Sciatic nerve (tissue), 2 donors: ENCODE measurements around the gene OCRL. TPM values are rescaled to one million over a fixed set of nuclear protein-coding genes. Genes with fewer than 3 reads are reported as not detected.

Source experiments
- ATAC-seq: fragments of 200-7000 bp; cut with Tn5 transposase; one replicate; pipeline ENCODE4 v1.9.1; 2020; ENCODE audit warnings: mild to moderate bottlenecking, moderate library complexity
- DNase-seq: peaks from one replicate; pipeline ENCODE4 v3.0.0-alpha.2; 2020; ENCODE audit warnings: low spot score
- intact Hi-C: fragments of 100-400 bp; cut with DNase I; formaldehyde crosslinking; loops from one replicate; pipeline ENCODE4 v1.14.2; 2022
- total RNA-seq: library from RNA; stranded (reverse); fragmentation: NEBNext Ultra II Directional; extraction: Animal tissue kit (Norgen Biotek cat#: 25700); gene quantifications from one replicate; pipeline ENCODE4 v1.2.1, GENCODE V29; 2021
- donor health status: DM: no; HTN: no; CAD: no.
- donor health status: DM: no; HTN: no; CAD: no.

OCRL gene
- total RNA-seq, 1 donor from 2014 or later: 21.4 TPM

DNA sequence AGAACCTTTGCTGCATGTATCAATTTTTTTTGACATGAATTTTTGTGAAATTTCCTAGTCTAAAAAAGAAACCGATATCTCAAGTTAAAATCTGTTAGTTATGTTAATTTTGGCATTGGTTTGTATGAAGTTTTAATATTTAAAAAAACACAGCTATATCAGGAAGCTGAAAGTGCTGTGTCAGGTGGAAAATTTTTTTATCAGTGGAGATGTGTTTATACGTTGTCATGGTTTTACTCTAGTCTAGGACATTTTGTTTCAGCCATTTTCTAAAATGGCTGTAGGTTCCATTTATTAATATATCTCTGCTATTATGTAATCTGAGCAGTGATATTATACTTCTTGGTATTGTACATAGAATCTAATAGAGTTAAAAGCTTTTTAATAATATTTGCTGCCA is 34.2 kb downstream of the OCRL start:
- ATAC-seq (no peak), DNase-seq (no peak)
- intact Hi-C loops: no loop called here

DNA sequence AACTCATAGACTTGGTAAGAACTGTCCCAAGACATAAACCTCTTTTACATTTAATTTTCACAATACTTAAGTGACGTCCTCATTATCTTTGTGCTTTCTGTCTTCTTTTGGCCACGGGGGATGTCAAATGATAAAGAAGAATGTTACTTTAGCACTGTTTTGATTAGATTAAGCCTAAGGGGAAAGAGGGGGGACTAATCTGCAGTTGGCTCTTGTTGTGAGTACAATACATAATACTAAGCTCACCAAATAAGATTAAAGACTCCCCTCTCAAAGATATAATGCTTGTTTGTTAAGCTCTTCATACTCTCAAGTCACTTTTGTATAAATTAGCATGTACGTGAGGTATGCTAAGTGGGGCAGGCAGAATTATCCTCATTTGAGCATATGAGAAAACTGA is 36.5 kb downstream of the OCRL start:
- intact Hi-C loops: no loop called here
- DNase-seq: no peak
- ATAC-seq: no peak

DNA sequence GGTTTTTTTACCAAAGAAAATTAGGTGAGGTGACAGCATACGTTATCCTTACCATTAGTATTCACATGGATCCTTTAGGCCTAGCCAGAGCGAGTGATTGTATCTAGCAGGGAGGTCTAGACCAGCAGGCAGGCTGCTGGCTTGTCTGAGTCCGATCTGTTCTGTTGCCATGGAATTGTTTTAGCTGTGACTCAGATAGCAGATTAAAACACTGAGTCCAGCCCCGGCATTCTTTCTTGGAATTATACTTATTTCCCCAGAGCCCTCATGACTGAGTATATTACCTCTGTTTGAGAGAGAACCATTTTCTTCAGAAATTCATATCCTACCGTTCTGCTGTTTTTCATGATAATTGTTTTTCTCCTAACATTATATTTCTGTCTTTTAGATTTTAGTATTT is 37.4 kb downstream of the OCRL start:
- DNase-seq: no peak
- intact Hi-C loops: no loop called here
- ATAC-seq: peak; percentile 93

DNA sequence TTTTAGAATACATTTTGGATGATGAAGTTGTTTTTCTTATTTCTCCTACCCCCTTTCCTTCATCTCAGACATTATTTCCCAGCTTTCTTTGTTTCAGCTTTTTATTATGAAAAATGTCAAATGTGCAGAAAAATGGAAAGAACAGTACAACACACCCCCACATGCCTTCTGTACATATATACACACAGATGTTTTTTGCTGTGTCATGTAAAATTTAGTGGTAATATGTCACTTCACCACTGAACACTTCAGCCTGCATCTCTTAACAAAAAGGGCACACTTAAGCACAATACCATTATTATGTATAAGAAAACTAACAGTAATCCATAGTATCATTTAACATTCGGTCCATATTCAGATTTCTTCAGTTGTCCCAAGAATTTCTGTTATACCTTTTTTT is 37.8 kb downstream of the OCRL start:
- intact Hi-C loops: no loop called here
- ATAC-seq: no peak
- no peak for DNase-seq

DNA sequence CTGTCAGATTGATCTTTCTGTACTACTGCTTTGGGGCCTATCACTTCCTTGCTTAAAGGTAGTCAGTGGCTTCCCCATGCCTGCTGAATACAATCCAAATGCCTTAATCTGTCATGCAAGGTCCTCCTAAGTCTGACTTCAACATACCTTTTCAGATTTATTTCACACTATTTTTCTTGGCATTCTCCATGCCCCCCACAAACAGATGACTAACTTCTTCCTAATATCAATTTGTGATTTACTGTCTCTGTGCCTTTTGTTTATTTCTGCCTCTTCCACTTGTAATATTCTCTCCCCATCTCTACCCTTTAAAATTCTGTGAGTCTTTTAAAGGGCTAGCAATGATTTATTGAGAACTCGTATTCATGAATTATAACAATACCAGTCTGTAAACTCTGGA is 41.8 kb downstream of the OCRL start:
- no peak for DNase-seq
- intact Hi-C loops: no loop called here
- ATAC-seq: no peak

DNA sequence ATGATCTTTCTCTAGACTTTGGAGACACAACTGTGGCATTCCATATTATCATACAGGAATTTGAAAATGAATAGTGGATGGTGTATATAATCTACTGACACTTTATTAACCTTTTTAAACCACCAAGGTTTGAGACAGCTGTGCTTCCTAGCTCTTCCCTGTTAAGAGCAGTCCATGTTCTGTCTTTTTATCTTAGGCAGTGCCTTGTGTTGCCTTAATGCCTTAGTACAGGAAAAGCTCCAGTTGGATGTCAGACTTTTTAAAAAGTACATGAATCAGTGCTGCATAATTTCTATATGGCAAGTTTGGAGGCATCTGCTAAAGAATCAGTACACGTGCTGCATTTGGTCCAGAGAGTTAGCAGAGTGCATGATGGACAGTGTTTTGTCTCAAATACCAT is 45.1 kb downstream of the OCRL start:
- ATAC-seq (no peak), DNase-seq (no peak)
- intact Hi-C loops: no loop called here

DNA sequence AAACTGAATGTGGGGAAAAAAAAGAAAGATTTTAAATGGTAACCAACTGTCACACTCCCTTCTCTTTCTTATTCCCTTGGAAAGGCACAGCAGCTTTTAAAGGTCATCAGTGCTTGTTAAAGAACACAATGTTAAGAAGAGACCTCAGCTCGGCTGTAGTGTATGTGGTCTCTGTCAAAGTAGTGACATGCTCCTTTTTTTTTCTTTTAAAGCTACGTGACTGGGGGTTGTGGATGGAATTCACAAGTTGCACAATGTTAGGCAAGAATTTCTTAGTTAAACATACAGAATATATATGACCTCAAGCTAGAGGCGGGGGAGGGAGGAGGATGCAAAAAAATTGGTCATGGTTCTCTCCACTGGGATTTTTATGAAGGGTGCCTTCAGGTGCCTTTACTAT is 45.6 kb downstream of the OCRL start:
- ATAC-seq: no peak
- intact Hi-C loops: no loop called here
- no peak for DNase-seq

DNA sequence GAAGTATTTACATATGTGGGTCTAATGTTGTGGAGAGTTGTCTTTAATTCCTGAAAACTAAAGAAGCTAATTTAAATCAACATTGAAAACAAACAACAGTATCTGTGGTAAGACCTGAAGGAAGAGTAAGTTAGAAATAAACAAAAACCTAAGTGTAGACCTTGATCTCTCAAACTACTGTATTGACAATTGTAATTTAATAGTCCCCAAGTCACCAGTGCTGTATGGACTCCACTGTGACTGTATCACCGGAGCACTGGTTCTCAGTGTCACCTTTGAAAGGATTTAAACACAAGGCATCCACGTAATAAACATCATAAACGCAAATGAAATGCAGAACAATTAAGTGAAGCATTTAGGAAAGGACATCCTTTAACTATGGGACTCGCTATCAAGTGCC is 46.4 kb downstream of the OCRL start:
- ATAC-seq (no peak), DNase-seq (no peak)
- intact Hi-C loops: no loop called here

DNA sequence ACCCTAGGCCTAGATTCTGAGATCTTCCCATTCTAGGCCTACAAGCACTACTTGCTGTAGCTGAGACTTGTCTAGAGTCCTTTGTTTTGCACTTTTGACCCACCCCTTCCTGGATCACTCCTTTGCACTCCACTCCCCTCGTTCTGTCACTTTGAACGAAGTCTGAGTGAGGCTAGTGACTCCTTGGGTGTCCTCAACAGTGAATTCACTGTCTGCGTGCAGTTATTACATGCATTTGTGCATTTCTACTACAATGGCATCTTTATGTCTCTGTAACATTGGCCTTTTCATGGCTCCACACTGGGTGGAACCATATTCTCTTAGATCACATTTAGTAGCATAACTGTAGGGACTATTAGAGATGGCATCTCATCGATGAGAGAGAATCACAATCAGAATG is 50.5 kb downstream of the OCRL start:
- intact Hi-C loops: no loop called here
- no peak for DNase-seq
- ATAC-seq: no peak

DNA sequence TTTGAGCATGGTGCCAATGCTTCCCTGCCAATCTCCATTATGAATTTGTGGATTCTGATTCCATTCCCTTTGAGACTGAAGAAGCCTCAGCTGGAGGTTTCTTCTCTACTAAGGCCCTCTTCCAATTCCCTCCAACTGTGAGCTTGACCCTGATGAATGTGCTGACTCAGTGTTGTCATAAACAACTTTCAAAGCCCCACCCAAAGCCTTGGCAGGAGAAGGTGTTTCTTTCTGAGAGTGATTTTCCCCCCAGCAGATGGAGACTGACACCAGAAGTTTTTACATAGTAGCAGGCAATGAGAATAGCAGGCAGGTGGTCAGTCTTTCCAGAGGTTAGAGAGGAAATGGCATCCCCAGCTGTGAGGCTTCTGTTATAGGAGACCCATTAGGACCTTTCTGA is 53.1 kb downstream of the OCRL start:
- DNase-seq: no peak
- peak; percentile 81 for ATAC-seq
- intact Hi-C loops: no loop called here

DNA sequence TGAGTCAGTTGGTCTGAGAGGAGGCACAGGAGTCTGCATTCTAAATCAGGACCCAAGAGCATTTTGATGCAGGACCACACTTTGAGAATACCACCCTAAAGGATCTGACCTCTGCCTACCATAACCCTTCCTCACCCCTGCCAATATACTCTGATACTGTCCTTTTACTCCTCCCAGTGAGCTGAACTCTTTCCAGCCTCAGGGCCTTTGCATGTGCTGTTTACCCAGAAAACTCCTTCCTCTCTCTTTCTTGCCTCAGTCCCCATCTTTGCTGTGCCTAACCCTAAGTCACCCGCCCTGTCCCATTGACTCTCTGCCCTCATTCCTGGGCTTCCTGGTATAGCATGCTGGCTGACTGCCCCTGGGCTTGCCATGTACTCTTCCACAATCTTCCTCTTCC is 54.7 kb downstream of the OCRL start:
- DNase-seq: no peak
- intact Hi-C loops: no loop called here
- no peak for ATAC-seq

DNA sequence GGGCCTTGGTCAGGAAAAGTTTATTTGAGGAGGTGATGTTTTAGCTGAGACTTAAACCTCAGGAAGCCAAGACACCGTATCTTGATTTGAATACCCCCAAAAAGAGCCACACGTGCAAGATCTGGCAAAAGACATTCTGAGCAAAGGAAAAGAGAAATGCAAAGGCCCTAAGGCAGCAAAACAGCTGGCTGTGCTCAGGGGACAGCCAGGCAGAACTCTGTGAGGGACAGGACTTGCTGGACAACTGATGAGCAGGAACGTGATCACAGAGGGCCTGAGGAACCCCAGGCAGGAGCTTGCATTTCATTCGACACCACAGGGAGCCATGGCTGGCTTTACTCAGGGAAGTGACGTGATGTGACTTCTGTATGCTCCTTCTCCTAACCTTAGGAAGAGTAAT is 56.0 kb downstream of the OCRL start:
- DNase-seq (no peak), ATAC-seq (no peak)
- intact Hi-C loops: no loop called here

DNA sequence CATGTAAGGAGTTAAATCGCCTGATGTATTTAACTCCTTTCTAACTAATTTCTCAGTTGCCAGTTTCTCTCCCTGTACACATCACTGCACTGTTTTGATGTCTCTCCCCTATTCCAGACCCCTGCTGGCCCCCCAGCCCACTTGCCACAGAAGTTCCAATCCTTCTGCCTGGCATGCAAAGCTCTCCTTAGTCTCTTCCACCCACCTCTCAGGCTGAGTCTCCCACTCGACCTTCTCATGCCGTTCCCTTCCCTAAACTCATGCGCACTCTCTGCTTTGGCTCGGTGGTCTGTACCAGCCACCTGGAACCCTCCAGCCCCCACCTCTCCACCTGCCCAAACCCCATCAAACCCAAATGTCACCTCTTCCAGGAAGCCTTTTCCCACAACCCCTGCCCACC is 57.8 kb downstream of the OCRL start:
- intact Hi-C loops: no loop called here
- no peak for ATAC-seq
- DNase-seq: no peak

DNA sequence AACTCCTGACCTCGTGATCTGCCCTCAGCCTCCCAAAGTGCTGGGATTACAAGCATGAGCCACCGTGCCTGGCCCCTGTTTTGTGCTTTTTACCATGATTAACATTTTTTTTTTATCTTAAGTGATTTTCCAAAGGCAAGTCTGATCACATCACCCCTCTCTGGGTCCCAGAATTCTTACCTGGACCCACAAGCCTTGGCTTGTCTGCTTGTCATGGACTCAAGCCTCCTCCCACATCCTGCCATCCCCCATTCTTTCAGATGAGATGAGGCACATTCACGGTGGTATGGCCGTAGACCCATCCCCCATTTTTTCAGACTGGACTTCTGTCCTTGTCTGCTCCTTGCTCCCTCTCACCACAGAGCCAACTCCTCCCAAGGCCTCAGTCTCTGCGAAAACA is 59.4 kb downstream of the OCRL start:
- ATAC-seq: no peak
- intact Hi-C loops: no loop called here

DNA sequence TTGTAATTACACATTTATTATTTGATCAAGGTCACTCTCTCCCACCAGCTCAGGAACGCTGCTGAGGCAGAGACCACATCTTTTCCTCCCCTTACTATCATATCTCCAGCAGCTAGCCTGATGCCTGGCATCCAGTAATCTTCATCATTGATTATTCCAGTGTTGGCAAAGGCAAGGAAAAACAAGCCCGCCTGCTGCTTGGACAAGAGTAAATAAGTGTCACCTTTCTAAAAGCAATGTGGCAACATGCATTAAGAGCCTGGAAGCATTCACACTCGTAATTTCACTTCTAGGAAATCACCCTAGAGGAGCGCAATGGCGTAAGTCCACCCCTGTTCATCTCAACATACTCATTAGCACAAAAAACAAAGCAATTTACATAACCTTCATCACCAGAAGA is 59.9 kb downstream of the OCRL start:
- no peak for DNase-seq
- ATAC-seq: no peak
- intact Hi-C loops: loop anchor here (10.0 kb wide), 1 partner anchor 135 kb away; the partner anchor contains the start of gene XPNPEP2

More for the DNA sequence above, 59.4 kb downstream of the OCRL start:
- DNase-seq: no peak

DNA sequence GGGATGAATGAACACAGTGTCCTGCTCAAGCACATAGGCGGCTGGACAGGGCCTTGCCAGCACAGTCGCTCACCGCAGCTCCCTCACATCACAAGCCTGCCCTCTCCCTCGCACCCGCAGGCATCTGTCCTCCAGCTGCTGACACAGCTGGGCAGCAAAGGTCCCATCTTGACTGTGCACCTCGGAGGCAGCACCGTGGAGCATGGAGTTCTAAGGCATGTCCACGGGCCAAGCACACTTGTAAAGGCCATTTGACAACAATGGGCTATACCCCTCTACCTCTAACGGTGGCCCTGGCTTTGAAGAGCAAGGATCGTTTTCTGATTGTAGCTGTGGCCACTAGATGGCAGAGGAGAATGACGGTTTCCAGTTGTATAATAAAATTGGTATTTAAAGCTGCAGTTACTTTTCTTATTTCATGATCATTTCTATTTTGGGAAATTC is 60.9 kb downstream of the OCRL start:
- intact Hi-C loops: loop anchor here (10.0 kb wide), 1 partner anchor 134 kb away; the partner anchor contains the start of gene XPNPEP2
- DNase-seq (peak; percentile 67), ATAC-seq (peak; percentile 83)

DNA sequence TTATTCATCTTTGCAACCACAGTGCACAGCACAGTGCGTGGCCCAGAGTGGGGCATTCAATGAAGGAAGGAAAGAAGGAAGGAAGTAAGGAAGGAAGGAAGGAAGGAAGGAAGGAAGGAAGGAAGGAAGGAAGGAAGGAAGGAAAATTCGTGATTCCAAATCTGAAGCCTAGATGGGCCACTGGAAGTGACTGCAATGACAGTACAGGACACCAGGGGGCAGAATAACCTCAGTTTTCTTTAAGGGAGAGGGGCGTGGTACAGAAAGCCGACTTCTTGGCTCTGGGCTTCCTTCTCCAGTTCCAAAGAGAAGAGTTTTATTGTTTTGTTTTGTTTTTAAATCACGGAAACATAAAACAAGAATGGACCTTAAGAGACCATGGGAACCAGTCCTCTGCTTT is 66.9 kb downstream of the OCRL start:
- DNase-seq: peak; percentile 75
- intact Hi-C loops: loop anchor here (10.0 kb wide), 1 partner anchor 128 kb away; the partner anchor contains the start of gene XPNPEP2
- peak; percentile 76 for ATAC-seq

DNA sequence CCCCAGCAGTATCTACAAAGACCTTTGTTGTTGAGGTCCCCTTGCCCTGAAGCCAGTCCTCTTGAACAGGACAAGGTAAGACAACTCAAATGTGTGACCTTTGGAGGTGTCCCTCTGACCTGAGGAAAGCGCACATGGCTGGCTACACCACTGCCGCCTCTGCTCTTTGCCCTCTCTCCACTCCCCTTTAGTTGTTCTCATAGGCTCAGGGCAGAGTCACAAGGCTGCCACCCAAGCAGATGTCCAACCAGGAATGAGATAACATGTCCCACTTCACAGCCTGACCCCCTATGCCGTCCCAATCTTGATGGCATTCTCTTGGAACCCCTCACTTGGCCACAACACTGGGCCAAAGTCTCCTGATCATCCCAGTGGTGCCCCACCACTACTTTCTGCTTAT is 68.4 kb downstream of the OCRL start:
- ATAC-seq: no peak
- DNase-seq: no peak
- intact Hi-C loops: loop anchor here (10.0 kb wide), 1 partner anchor 126 kb away; the partner anchor contains the start of gene XPNPEP2

DNA sequence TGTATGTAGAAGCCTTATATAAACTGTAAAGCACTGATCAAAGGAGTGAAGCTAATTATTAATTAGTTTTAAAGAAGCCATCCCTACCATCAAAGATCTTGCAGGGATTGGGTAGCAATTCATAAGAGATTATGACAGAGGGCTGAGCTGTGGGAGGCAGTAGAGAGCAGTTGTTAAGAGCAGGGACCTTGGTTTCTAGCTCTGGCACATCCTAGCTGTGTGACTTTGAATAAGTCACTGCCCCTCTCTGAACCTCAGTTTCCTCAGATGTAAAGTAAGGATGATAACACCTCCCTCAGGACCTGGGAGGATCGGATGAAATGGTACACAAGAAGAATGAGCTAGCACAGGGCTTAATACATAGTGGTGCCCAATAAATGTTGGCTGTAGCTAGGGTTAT is 69.3 kb downstream of the OCRL start:
- intact Hi-C loops: loop anchor here (10.0 kb wide), 1 partner anchor 125 kb away; the partner anchor contains the start of gene XPNPEP2
- DNase-seq: no peak
- no peak for ATAC-seq

DNA sequence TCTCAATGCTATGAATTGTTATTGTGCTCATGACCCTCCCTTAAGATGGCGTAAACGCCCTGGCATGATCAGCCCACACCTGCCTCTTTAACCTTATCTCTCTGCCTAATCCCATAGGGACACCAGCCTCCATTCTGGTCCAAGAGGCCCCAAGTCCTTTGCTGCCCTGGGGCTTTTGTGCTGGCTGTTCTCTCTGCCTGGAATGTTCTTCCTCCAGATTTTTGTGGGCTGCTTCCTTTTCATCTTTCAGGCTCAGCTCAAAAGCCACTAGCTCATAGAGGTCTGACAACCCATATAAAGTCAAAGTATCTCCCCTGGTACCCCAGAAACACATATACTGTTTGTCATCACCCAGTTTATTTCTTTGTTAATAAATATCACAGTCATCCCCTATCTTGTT is 72.3 kb downstream of the OCRL start:
- no peak for DNase-seq
- intact Hi-C loops: no loop called here
- no peak for ATAC-seq

DNA sequence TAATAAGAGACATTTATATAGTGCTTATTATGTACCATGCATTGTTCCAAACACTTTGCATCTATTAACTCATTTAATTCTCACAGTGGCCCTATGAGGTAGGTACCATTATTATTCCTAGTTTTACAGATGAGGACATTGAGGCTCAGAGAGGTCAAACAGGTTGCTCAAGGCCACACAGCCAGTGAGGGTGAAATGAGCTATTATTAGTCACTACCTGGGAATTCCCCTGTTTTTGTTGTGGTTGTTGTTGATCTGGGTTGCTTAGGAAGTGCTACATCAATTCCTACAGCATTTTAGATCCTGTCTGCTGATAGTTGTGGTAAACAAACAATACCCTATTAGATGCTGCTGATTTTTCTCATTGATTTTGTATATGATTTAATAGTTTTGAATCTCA is 73.5 kb downstream of the OCRL start:
- ATAC-seq (no peak), DNase-seq (no peak)
- intact Hi-C loops: no loop called here
